GM18867 (cell line): Measurements from ENCODE around the gene RIMBP2.

Experiments used
- ATAC-seq: cut with Tn5 transposase; IDR thresholded peaks from one replicate; pipeline ENCODE4 v1.9.1; 2021; ENCODE audit warnings: mild to moderate bottlenecking, moderate library complexity; ENCODE audit not compliant: unreplicated experiment

The RIMBP2 gene

GRCh38 chr12:130577351-130577750 lies 138.7 kb downstream of the RIMBP2 start:
- ATAC-seq: no peak

GRCh38 chr12:130576371-130576816 lies 139.7 kb downstream of the RIMBP2 start:
- no peak for ATAC-seq

- no peak for ATAC-seq
Measured at GRCh38 chr12:130574402-130574801, 141.7 kb downstream of the RIMBP2 start.

- no peak for ATAC-seq
Measured at GRCh38 chr12:130573766-130574165, 142.3 kb downstream of the RIMBP2 start.

- no peak for ATAC-seq
Measured at GRCh38 chr12:130573235-130573634, 142.9 kb downstream of the RIMBP2 start.

- ATAC-seq: no peak
Measured at GRCh38 chr12:130572553-130572952, 143.5 kb downstream of the RIMBP2 start.

GRCh38 chr12:130571734-130572133 lies 144.4 kb downstream of the RIMBP2 start:
- no peak for ATAC-seq

- ATAC-seq: peak; percentile 65
Measured at GRCh38 chr12:130571089-130571488, 145.0 kb downstream of the RIMBP2 start.

- ATAC-seq: no peak
Measured at GRCh38 chr12:130569521-130569920, 146.6 kb downstream of the RIMBP2 start.

- no peak for ATAC-seq
Measured at GRCh38 chr12:130568501-130568900, 147.6 kb downstream of the RIMBP2 start.

GRCh38 chr12:130568041-130568440 lies 148.1 kb downstream of the RIMBP2 start:
- no peak for ATAC-seq

- no peak for ATAC-seq
Measured at GRCh38 chr12:130566446-130567155, 149.5 kb downstream of the RIMBP2 start.

GRCh38 chr12:130565189-130565588 lies 150.9 kb downstream of the RIMBP2 start:
- no peak for ATAC-seq

- no peak for ATAC-seq
Measured at GRCh38 chr12:130563323-130563722, 152.8 kb downstream of the RIMBP2 start.

GRCh38 chr12:130562716-130563115 lies 153.4 kb downstream of the RIMBP2 start:
- ATAC-seq: no peak

GRCh38 chr12:130560321-130560720 lies 155.8 kb downstream of the RIMBP2 start:
- no peak for ATAC-seq

GRCh38 chr12:130559806-130560205 lies 156.3 kb downstream of the RIMBP2 start:
- ATAC-seq: no peak

- no peak for ATAC-seq
Measured at GRCh38 chr12:130557886-130558765, 158.0 kb downstream of the RIMBP2 start.

GRCh38 chr12:130557201-130557600 lies 158.9 kb downstream of the RIMBP2 start:
- ATAC-seq: no peak

- no peak for ATAC-seq
Measured at GRCh38 chr12:130556486-130557055, 159.5 kb downstream of the RIMBP2 start.

GRCh38 chr12:130555628-130556485 lies 160.2 kb downstream of the RIMBP2 start:
- ATAC-seq: no peak
